ENCODE data around the gene SORBS2.

SORBS2 gene

DNA sequence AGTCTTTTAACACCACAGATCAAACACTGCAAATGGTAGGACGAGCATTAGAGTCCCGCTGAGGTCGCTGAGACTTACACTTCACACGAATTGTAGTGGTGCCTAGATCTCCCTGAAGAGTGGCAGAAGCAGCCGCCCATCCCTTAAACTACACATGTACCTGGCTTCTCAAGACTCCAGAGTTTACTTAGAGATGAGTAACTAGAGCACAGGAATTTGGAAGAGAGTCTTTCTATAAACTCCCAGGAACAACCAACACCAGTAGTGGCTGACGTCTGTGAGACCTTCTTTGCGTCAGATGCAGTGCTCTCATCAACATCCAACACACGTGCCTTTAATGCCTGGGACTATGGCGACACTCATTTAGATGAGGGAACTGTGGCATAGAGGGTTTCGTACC is 12.6 kb downstream of the SORBS2 start:
- DNase-seq: no peak

- DNase-seq: no peak
These were observed 14.2 kb downstream of the SORBS2 start for GRCh38 chr4:185797596-185798338.

DNA sequence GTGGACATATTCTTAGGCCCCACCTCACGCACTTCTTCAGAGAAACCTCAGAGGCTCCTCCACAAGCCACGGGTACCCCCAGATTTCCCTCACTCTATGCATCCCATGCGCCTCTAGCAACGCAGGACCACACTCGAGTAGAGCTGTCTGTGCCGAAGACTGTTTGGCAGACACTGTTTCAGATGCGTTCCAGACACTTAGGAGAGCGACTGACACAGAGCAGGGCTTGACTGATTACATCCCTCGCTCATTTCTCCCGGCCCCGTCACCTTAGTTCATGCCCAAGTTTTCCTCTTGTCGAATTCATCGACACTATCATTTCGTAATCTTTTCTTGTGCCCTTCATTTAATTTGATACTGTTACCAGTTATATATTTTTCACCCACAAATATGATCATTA is 15.0 kb downstream of the SORBS2 start:
- DNase-seq: no peak

GRCh38 chr4:185796176-185796575 is 15.8 kb downstream of the SORBS2 start:
- no peak for DNase-seq

DNA sequence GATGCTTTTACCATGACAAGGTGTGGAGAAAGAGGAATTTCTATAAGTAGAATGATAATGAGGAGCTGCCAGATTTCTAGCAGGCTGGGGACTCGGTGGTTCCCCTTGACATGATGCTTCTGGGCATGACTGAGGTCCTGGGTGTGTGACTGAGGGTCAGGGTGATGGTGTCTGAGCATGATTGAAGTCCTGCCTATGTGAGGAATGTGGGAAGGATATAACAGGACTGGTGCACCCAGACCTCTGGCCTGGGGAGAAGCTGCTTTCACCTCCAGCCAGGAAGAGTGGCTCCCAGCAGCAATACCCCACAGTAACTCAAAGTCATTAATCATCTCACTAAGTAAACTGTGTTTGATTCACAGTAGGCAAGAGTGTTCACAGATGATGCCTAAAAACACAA is 17.4 kb downstream of the SORBS2 start:
- no peak for DNase-seq

GRCh38 chr4:185793716-185794115 is 18.3 kb downstream of the SORBS2 start:
- DNase-seq: no peak

GRCh38 chr4:185793116-185793485 is 18.9 kb downstream of the SORBS2 start:
- no peak for DNase-seq

DNA sequence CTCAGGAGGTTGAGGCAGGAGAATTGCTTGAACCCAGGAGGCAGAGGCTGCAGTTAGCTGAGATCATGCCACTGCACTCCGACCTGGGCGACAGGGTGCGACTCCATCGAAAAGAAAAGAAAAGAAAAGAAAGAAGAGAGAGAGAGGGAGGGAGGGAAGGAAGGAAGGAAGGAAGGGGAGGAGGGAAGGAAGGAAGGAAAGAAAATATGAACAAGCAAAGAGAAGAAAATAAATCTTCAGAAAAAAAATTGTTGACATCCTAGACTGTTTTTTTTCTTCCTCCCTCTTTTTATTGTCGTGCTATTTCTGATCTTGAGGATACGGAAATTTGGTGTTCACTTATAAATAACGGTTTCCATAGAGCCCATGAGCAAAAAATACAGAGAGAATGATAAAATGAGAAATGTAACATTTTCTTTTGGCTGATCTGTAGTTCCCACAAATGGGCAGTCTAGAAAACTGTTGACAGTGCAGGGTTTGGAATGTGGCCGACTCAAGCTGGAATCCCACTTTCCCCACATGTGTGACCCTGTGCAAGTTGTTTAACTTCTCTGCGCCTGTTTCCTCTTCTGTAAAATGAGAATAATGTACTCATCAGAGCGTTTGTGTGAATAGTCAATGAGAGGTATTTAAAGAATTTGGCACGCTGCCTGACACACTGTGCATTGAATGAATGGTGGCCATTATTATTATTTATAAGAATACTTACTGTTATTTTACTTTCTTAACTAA is 19.4 kb downstream of the SORBS2 start:
- DNase-seq: no peak

DNA sequence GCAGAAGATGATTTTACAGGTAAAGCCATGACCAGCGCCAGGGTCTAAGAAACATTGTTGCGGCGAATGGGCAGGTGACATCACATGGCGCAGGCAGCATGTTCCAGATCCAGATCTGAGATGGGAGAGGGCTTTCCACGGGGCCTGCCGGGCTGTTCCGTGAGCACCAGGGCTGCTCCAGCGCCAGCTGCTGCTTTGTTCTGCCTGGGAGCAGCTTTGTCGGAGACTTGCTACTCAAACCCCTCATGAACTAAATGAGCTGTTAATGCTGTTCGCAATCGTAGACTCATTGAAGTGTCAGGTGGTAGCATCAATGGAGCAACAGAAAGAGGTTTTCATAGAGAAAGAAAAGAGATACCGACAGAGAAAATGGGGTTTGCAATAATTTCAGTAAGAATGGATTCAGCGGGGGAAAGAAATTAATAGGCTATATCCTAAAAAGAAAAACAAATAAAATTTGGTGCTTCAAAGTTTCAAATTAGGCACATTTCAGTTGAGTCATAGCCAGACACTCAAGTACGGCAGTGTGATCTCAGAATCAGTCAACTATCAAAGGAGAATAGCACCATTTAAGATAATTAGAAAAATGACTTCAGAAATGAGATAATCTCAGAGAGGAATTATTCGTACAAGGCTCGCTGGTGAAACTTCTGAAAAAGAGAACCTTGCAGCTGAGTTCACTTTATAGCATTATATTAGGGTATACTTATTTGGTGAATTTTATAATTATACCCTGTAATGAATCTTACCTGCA is 23.9 kb downstream of the SORBS2 start:
- no peak for DNase-seq

- DNase-seq: no peak
These were observed 25.6 kb downstream of the SORBS2 start for GRCh38 chr4:185786422-185786821.

- no peak for DNase-seq
These were observed 28.4 kb downstream of the SORBS2 start for GRCh38 chr4:185783574-185783973.

DNA sequence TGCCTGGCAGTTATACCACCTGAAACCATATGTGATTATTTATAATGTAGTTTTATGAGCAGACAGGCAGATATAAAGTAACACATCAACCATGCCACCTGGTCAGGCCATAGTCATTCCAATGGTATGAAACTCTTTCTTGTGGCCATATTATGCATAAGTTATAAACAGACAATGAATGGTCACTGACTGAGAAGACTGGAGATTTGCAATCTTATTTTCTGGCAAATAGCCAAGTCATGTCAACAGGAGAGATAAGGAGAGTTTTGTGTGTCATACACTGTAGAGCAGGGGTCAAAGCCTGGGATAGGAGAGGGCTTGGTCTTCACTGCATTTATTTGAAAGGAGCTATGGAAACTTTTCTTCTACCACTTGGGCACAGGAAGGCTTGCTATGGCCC is 29.5 kb downstream of the SORBS2 start:
- DNase-seq: no peak

- no peak for DNase-seq
These were observed 30.3 kb downstream of the SORBS2 start for GRCh38 chr4:185781555-185782215.

DNA sequence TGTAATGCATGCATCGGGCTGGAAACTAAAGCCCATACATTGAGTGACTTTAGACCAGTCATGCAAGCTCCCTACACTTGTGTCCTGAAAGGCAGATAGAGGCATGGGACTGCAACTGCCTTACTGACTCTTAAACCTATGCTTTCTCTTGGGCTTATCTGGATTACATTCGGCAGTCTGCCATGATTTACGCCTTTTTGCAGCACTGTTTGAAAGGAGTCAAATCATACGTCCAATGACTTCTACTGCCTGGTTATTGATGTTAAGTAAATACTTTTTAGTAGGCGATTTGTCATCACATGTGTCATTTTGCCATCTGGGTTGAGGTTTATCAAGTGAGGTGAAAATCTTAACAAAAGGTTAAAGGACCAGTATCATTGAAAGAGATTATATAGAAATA is 31.5 kb downstream of the SORBS2 start:
- DNase-seq: no peak

GRCh38 chr4:185779517-185779916 is 32.5 kb downstream of the SORBS2 start:
- DNase-seq: no peak

- DNase-seq: no peak
These were observed 33.7 kb downstream of the SORBS2 start for GRCh38 chr4:185778307-185778706.

- DNase-seq: no peak
These were observed 36.0 kb downstream of the SORBS2 start for GRCh38 chr4:185775792-185776555.

GRCh38 chr4:185774845-185775680 is 36.9 kb downstream of the SORBS2 start:
- DNase-seq: no peak

DNA sequence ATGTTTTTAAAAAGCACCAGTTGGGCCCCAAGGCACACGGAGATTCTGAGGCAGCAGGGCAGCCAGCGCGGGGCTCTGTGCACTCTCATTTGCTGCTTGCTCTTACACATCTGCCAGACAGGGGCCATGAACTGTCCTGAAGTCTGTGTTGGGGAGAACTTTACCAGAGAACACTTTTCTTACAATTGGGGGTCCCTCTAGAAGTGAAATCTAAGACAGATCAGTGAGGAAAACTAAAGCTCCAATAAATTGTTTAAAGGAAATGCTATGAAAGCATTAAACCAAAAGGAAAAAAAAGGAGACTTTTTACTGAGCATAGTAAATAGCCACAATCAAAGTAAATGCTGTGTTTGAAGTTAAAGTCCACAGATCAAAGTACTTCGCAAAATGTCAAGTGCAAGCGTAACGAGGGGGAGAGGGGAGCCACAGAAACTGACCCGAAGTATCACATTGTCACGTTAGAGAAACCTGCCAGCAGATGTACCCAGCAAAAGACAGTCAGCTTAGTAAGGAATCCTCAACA is 37.8 kb downstream of the SORBS2 start:
- no peak for DNase-seq

DNA sequence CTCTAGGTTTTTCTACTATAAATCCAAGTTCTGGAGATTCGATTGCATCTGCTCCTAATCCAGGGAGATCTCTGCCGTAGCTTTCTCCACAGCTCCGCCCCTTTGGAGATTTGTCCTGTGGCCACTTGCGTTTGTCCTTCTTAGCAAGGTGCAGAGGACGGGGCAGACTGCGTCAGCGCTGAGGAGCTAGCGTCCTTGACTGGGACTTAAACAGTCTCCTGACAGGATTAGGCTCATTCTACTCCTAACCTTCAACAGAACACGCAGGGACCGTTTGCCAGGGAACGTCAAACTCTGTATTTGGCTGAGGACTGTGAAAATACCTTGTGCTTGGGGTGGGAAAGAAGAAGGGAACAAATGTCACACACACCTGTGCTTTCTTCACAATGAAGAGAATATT is 38.6 kb downstream of the SORBS2 start:
- no peak for DNase-seq

GRCh38 chr4:185772391-185773093 is 39.5 kb downstream of the SORBS2 start:
- no peak for DNase-seq

All from SHP77 treated with DMSO at 0.1 percent for 48 hours (cell line).